ENCODE measurements around the gene EIF2AK3. TPM values are rescaled to one million over a fixed set of nuclear protein-coding genes. Genes with fewer than 3 reads are reported as not detected.

Gene EIF2AK3
- polyA plus RNA-seq, 1 of the 3 experiments (the other 2 are of a cell fraction): 2.2 TPM

GRCh38 chr2:88602022-88602421 is 25.2 kb downstream of the EIF2AK3 start:
- Histone ChIP-seq H3K27ac (ENCODE audit: low read depth in 2 of 2, low read length in 1 of 2) (peak overlapping the region; percentile 86 to 89), H4K20me1 (ENCODE audit: insufficient read depth) (no peaks in the 10 kb centered on the region)

GRCh38 chr2:88601286-88601685 is 26.0 kb downstream of the EIF2AK3 start:
- Histone ChIP-seq H3K9ac (peak overlapping the region; percentile 63; the same call in 1 of the 2 replicates), H3K4me1 (ENCODE audit: control insufficient read depth in 1 of 2, insufficient read depth in 2 of 2, low read depth in 1 of 2, low read length in 1 of 2) (peaks cover 26 to 31% of the 10 kb centered on the region in 2 experiments), H3K27ac (ENCODE audit: low read depth in 2 of 2, low read length in 1 of 2) (peak overlapping the region; percentile 86 to 89), H3F3A (replicated peaks; ENCODE audit: insufficient read depth) (peaks cover 25% of the 10 kb centered on the region), H3K9me3 (no peaks in the 10 kb centered on the region), H4K20me1 (ENCODE audit: insufficient read depth) (no peaks in the 10 kb centered on the region), H3K9me2 (no peaks in the 10 kb centered on the region), H3K36me3 (replicated peaks in 1 of 2; ENCODE audit: control insufficient read depth in 1 of 2, insufficient read depth in 2 of 2, low read length in 1 of 2) (no peaks in the 10 kb centered on the region), H2AFZ (ENCODE audit: low read depth) (no peak overlapping the region), H3K27me3 (ENCODE audit: insufficient read depth) (no peaks in the 10 kb centered on the region), H3K79me2 (ENCODE audit: insufficient read depth) (peaks cover 26% of the 10 kb centered on the region), H3K4me3 (ENCODE audit: low read depth in 2 of 2, low read length in 1 of 2) (no peak overlapping the region), H3K4me2 (peak overlapping the region; percentile 66; the same call in 1 of the 2 replicates)
- WGBS (ENCODE audit: low lambda C conversion rate): 68% methylated on average over 2 of the region's 2 CpGs
- DNase-seq: peak; percentile 28
- CTCF ChIA-PET: interaction anchor here (1.7 to 2.2 kb wide), 2 partner anchors 68 to 71 kb away, joined by 5 to 13 read pairs; no protein-coding TSS in a partner anchor
- POLR2A ChIA-PET: interaction anchor here (1.6 kb wide), 1 partner anchor 27 kb away, joined by 5 read pairs; no protein-coding TSS in a partner anchor
- peak; percentile 68 for TF ChIP-seq CHD2 (IDR thresholded peaks at IDR 0.05; ENCODE audit: low read length, partially characterized antibody)
- no peak for TF ChIP-seq SMC3 (IDR thresholded peaks at IDR 0.05; ENCODE audit: low read depth, low read length)
- TF ChIP-seq TAF1 (IDR thresholded peaks at IDR 0.05; ENCODE audit: borderline replicate concordance, low read depth, low read length): no peak
- peak in 1 of 2 experiments; percentile 77; a peak in 2 of 4 replicates for TF ChIP-seq EP300 (IDR thresholded peaks at IDR 0.05; ENCODE audit: borderline replicate concordance in 1 of 2, low read depth in 1 of 2, low read length in 1 of 2)
- TF ChIP-seq FOSL2 (IDR thresholded peaks at IDR 0.05; ENCODE audit: borderline replicate concordance, low read depth): no peak
- no peak for TF ChIP-seq NRF1 (IDR thresholded peaks at IDR 0.05; ENCODE audit: low read depth, low read length)
- no peak for TF ChIP-seq TEAD4 (IDR thresholded peaks at IDR 0.05; ENCODE audit: borderline replicate concordance, insufficient read depth)
- no peak for TF ChIP-seq MAX (IDR thresholded peaks at IDR 0.05; ENCODE audit: low read depth)
- peak; percentile 60; the same call in 1 of the 2 replicates for TF ChIP-seq GATA2 (CRISPR knock-in tag; IDR thresholded peaks at IDR 0.05)
- no peak for TF ChIP-seq GABPA (IDR thresholded peaks at IDR 0.05; ENCODE audit: low read depth)
- TF ChIP-seq, protein P1, sequence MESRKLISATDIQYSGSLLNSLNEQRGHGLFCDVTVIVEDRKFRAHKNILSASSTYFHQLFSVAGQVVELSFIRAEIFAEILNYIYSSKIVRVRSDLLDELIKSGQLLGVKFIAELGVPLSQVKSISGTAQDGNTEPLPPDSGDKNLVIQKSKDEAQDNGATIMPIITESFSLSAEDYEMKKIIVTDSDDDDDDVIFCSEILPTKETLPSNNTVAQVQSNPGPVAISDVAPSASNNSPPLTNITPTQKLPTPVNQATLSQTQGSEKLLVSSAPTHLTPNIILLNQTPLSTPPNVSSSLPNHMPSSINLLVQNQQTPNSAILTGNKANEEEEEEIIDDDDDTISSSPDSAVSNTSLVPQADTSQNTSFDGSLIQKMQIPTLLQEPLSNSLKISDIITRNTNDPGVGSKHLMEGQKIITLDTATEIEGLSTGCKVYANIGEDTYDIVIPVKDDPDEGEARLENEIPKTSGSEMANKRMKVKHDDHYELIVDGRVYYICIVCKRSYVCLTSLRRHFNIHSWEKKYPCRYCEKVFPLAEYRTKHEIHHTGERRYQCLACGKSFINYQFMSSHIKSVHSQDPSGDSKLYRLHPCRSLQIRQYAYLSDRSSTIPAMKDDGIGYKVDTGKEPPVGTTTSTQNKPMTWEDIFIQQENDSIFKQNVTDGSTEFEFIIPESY (IDR thresholded peaks at IDR 0.05; ENCODE audit: borderline replicate concordance, low read depth): no peak
- TF ChIP-seq NFIC (IDR thresholded peaks at IDR 0.05; ENCODE audit: borderline replicate concordance): no peak; the same call in 1 of the 2 replicates
- TF ChIP-seq MEF2A (IDR thresholded peaks at IDR 0.05; ENCODE audit: borderline replicate concordance, low read depth): no peak
- TF ChIP-seq JUND (IDR thresholded peaks at IDR 0.05): no peak
- TF ChIP-seq RAD21 (IDR thresholded peaks at IDR 0.05; ENCODE audit: low read length): peak; percentile 29; the same call in 1 of the 2 replicates
- no peak for TF ChIP-seq RXRA (IDR thresholded peaks at IDR 0.05; ENCODE audit: borderline replicate concordance, low read depth)
- TF ChIP-seq FOXM1 (IDR thresholded peaks at IDR 0.05; ENCODE audit: low read depth): no peak
- TF ChIP-seq USF1 (IDR thresholded peaks at IDR 0.05; ENCODE audit: borderline replicate concordance, low read depth): peak; percentile 34; the same call in 1 of the 2 replicates
- no peak for TF ChIP-seq USF2 (IDR thresholded peaks at IDR 0.05; ENCODE audit: borderline replicate concordance, low read depth, low read length)
- TF ChIP-seq PBX3 (IDR thresholded peaks at IDR 0.05): no peak
- TF ChIP-seq SIN3A (IDR thresholded peaks at IDR 0.05; ENCODE audit: borderline replicate concordance, low read depth, low read length): no peak
- TF ChIP-seq RCOR1 (IDR thresholded peaks at IDR 0.05; ENCODE audit: low read length): peak; percentile 83
- TF ChIP-seq FOXJ3 (CRISPR knock-in tag; IDR thresholded peaks at IDR 0.05): 0 out of 2 replicates have a peak, but pooled peaks have one; percentile 19

More at GRCh38 chr2:88602022-88602421, 25.2 kb downstream of the EIF2AK3 start:
- peaks cover 25% of the 10 kb centered on the region for H3K79me2 ChIP-seq (ENCODE audit: insufficient read depth)
- H3K36me3 ChIP-seq (replicated peaks in 1 of 2; ENCODE audit: control insufficient read depth in 1 of 2, insufficient read depth in 2 of 2, low read length in 1 of 2): no peaks in the 10 kb centered on the region
- ChIA-PET POLR2A (no interaction called here), CTCF (interaction anchor here (1.7 to 2.2 kb wide), 2 partner anchors 67 to 70 kb away, joined by 5 to 13 read pairs; no protein-coding TSS in a partner anchor)
- H3K4me2 ChIP-seq: no peak overlapping the region
- H3K27me3 ChIP-seq (ENCODE audit: insufficient read depth): no peaks in the 10 kb centered on the region
- peaks cover 26 to 39% of the 10 kb centered on the region in 2 experiments for H3K4me1 ChIP-seq (ENCODE audit: control insufficient read depth in 1 of 2, insufficient read depth in 2 of 2, low read depth in 1 of 2, low read length in 1 of 2)
- WGBS (ENCODE audit: low lambda C conversion rate): 90% methylated on average over 4 of the region's 4 CpGs
- H3K4me3 ChIP-seq (ENCODE audit: low read depth in 2 of 2, low read length in 1 of 2): no peak overlapping the region
- H3K9ac ChIP-seq: no peak overlapping the region
- DNase-seq: no peak
- H3K9me2 ChIP-seq: no peaks in the 10 kb centered on the region
- no peak for TF ChIP-seq MXI1 (IDR thresholded peaks at IDR 0.05; ENCODE audit: low read depth, low read length)
- TF ChIP-seq RXRA (IDR thresholded peaks at IDR 0.05; ENCODE audit: borderline replicate concordance, low read depth): no peak
- no peak for TF ChIP-seq GATA2 (CRISPR knock-in tag; IDR thresholded peaks at IDR 0.05)
- TF ChIP-seq EZH2phosphoT487 (IDR thresholded peaks at IDR 0.05; ENCODE audit: borderline replicate concordance, low read depth): no peak
- H3F3A ChIP-seq (replicated peaks; ENCODE audit: insufficient read depth): peaks cover 25% of the 10 kb centered on the region
- no peak overlapping the region for H2AFZ ChIP-seq (ENCODE audit: low read depth)
- no peaks in the 10 kb centered on the region for H3K9me3 ChIP-seq
